Panc1 (cell line): ENCODE measurements around the gene ONECUT1. TPM values are rescaled to one million over a fixed set of nuclear protein-coding genes. Genes with fewer than 3 reads are reported as not detected.
A peak's percentile ranks its signal among the peaks of the same experiment; 100 is the strongest.

Experiments
- ATAC-seq: fragments of 200-7000 bp; cut with Tn5 transposase; 2 replicates; pipeline ENCODE4 v1.9.1; 2020; ENCODE audit warnings: mild to moderate bottlenecking, moderate library complexity
- BruUV-seq: library from RNA; stranded (reverse); fragments of 400-500 nt; replicated peaks from 2 replicates; lab custom pipeline; 2021; lab: Mats Ljungman, UMichigan
- CTCF ChIA-PET: fragments of 300-600 bp; sonication (Branson Sonifier 250); formaldehyde crosslinking; loops from one replicate; lab custom pipeline; 2022; ENCODE audit warnings: antibody characterized with exemption; lab: Charles Lee
- POLR2A ChIA-PET: fragments of 300-600 bp; sonication (Branson Sonifier 250); formaldehyde crosslinking; loops from one replicate; lab custom pipeline; 2022; ENCODE audit warnings: antibody characterized with exemption; lab: Charles Lee
- DNase-seq: peaks from one replicate; pipeline ENCODE4 v3.0.0-alpha.2; 2010; ENCODE audit warnings: low read depth, low spot score
- H3K27ac ChIP-seq: 2 replicates; pipeline ENCODE4 v1.5.1; 2011; ENCODE audit warnings: mild to moderate bottlenecking, low read length, inconsistent platforms
- H3K27me3 ChIP-seq: fragments of 200-500 bp; sonication (Bioruptor generic); 2 replicates; pipeline ENCODE4 v1.6.0; 2014; ENCODE audit warnings: low read length, inconsistent platforms; ENCODE audit not compliant: control insufficient read depth, insufficient read depth
- H3K36me3 ChIP-seq: fragments of 200-500 bp; sonication (Bioruptor generic); 2 replicates; pipeline ENCODE4 v1.5.1; 2014; ENCODE audit warnings: inconsistent platforms, mild to moderate bottlenecking, low read length, moderate library complexity; ENCODE audit not compliant: control insufficient read depth, insufficient read depth
- H3K4me1 ChIP-seq: 2 replicates; pipeline ENCODE4 v1.5.1; 2011; ENCODE audit warnings: inconsistent platforms, mild to moderate bottlenecking, low read length, moderate library complexity; ENCODE audit not compliant: control insufficient read depth, insufficient read depth
- H3K4me3 ChIP-seq, 2 experiments: 2 replicates each; pipeline ENCODE4 v1.5.1; 2011 to 2012; ENCODE audit warnings: low read depth in 2 of 2, low read length in 2 of 2, mild to moderate bottlenecking in 2 of 2, inconsistent platforms in 1 of 2, moderate library complexity in 1 of 2
- H3K9me3 ChIP-seq: fragments of 200-500 bp; sonication (Bioruptor generic); 2 replicates; pipeline ENCODE4 v1.5.1; 2014; ENCODE audit warnings: low read depth, mild to moderate bottlenecking, inconsistent platforms, low read length, moderate library complexity; ENCODE audit not compliant: control insufficient read depth, insufficient read depth
- POLR2AphosphoS5 ChIP-seq: IDR thresholded peaks from 2 replicates; pipeline ENCODE4 v1.6.1; 2012; ENCODE audit warnings: mild to moderate bottlenecking, low read depth, low read length, moderate library complexity
- SIN3A ChIP-seq: IDR thresholded peaks from 2 replicates; pipeline ENCODE4 v1.6.1; 2012; ENCODE audit warnings: low read depth, mild to moderate bottlenecking, low read length, moderate library complexity, borderline replicate concordance; ENCODE audit not compliant: insufficient read depth
- TCF7L2 ChIP-seq: IDR thresholded peaks from 2 replicates; pipeline ENCODE4 v1.6.1; 2011; ENCODE audit warnings: mild to moderate bottlenecking, low read depth, low read length, inconsistent platforms
- in situ Hi-C: cut with HindIII; loops from 2 replicates; pipeline ENCODE4 v1.10.0; 2016; ENCODE audit warnings: low sequenced_read_pairs, low pct_unique_long_range_greater_than_20kb
- intact Hi-C: fragments of 100-400 bp; cut with micrococcal nuclease; formaldehyde crosslinking; loops from one replicate; pipeline ENCODE4 v1.10.0; 2022; ENCODE audit not compliant: unreplicated experiment
- total RNA-seq: library from RNA; stranded (reverse); gene quantifications from one replicate; pipeline ENCODE4 v1.2.1, GENCODE V29; 2021; ENCODE audit not compliant: unreplicated experiment
- TF ChIP-seq, protein P1 (sequence below), 2 experiments: IDR thresholded peaks; 2 replicates each; pipeline ENCODE4 v1.6.1; 2011 to 2012; ENCODE audit warnings: low read depth in 2 of 2, control low read depth in 1 of 2, low read length in 1 of 2, mild to moderate bottlenecking in 1 of 2, moderate library complexity in 1 of 2; ENCODE audit not compliant: insufficient read depth in 1 of 2
- TF ChIP-seq, protein P2 (sequence below): fragments of 450-650 bp; IDR thresholded peaks from 2 replicates; pipeline ENCODE4 v1.5.1; 2017; ENCODE audit warnings: mild to moderate bottlenecking

ONECUT1 gene
- total RNA-seq, 1 experiment from 2014 or later = 0.18 TPM

DNA sequence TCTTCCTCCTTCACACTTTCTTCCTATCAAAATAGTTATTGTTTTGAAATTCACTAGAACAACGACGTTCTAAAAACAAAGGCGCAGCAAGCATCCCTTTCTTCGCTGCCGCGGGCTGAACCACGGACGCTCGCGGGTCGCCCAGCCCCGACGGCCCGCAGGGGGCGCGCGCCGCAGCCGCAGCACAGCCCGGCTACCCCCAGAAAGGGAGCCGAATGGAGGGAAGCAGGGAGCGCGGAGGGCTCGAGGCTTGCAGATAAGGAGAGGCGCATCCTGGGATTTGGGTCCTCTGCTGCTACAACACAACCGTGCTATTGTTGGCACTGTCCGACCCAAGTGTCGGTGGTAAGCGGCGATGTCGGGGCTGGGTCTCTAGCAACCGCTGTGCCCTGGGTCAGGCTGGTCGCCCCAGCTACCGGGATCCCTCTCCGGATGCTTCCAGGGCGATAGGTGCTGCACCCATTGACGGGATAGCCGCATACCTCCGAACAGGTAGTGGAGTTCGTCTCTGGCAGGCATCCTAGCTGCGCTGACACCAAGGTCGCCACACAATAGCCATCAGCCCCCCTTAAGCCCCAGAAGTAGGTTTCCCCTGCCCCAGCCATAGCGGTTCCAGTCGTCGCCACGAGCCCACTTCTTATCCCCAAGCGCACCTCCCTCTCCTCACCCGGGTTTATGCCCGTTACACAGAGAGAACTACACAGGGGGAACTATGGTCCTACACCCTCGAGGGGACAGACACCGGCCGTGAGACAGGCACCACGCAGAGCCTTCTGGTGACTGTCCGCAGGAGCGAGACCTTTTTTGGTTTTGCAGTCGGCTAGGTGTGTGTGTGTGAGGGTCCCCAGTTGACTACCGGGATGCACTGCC lies 6.0 kb downstream of the ONECUT1 start:
- no TSS peak for BruUV-seq
- peak overlapping the region in 1 of 2 experiments; percentile 22; a peak in 2 of 4 replicates for H3K4me3 ChIP-seq
- H3K27me3 ChIP-seq = peaks cover 63% of the 10 kb centered on the region
- CTCF ChIA-PET = no interaction called here
- intact Hi-C loops (loop anchor here (5.0 kb wide), 1 partner anchor 933 kb away; no protein-coding TSS in a partner anchor), in situ Hi-C loops (no loop called here)
- ATAC-seq (peak; percentile 67), DNase-seq (no peak)
- H3K4me1 ChIP-seq = peaks cover 32% of the 10 kb centered on the region
- TF ChIP-seq SIN3A (no peak), TCF7L2 (no peak)
- TF ChIP-seq, protein P1, sequence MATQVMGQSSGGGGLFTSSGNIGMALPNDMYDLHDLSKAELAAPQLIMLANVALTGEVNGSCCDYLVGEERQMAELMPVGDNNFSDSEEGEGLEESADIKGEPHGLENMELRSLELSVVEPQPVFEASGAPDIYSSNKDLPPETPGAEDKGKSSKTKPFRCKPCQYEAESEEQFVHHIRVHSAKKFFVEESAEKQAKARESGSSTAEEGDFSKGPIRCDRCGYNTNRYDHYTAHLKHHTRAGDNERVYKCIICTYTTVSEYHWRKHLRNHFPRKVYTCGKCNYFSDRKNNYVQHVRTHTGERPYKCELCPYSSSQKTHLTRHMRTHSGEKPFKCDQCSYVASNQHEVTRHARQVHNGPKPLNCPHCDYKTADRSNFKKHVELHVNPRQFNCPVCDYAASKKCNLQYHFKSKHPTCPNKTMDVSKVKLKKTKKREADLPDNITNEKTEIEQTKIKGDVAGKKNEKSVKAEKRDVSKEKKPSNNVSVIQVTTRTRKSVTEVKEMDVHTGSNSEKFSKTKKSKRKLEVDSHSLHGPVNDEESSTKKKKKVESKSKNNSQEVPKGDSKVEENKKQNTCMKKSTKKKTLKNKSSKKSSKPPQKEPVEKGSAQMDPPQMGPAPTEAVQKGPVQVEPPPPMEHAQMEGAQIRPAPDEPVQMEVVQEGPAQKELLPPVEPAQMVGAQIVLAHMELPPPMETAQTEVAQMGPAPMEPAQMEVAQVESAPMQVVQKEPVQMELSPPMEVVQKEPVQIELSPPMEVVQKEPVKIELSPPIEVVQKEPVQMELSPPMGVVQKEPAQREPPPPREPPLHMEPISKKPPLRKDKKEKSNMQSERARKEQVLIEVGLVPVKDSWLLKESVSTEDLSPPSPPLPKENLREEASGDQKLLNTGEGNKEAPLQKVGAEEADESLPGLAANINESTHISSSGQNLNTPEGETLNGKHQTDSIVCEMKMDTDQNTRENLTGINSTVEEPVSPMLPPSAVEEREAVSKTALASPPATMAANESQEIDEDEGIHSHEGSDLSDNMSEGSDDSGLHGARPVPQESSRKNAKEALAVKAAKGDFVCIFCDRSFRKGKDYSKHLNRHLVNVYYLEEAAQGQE (IDR thresholded peaks at IDR 0.05; ENCODE audit: insufficient read depth in 1 of 2, low read depth in 2 of 2, low read length in 1 of 2) = no peak
- TF ChIP-seq, protein P2, sequence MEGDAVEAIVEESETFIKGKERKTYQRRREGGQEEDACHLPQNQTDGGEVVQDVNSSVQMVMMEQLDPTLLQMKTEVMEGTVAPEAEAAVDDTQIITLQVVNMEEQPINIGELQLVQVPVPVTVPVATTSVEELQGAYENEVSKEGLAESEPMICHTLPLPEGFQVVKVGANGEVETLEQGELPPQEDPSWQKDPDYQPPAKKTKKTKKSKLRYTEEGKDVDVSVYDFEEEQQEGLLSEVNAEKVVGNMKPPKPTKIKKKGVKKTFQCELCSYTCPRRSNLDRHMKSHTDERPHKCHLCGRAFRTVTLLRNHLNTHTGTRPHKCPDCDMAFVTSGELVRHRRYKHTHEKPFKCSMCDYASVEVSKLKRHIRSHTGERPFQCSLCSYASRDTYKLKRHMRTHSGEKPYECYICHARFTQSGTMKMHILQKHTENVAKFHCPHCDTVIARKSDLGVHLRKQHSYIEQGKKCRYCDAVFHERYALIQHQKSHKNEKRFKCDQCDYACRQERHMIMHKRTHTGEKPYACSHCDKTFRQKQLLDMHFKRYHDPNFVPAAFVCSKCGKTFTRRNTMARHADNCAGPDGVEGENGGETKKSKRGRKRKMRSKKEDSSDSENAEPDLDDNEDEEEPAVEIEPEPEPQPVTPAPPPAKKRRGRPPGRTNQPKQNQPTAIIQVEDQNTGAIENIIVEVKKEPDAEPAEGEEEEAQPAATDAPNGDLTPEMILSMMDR = peak; percentile 93
- H3K36me3 ChIP-seq = no peaks in the 10 kb centered on the region
- POLR2A ChIA-PET = no interaction called here
- no peak overlapping the region for H3K27ac ChIP-seq
- H3K9me3 ChIP-seq = no peaks in the 10 kb centered on the region

DNA sequence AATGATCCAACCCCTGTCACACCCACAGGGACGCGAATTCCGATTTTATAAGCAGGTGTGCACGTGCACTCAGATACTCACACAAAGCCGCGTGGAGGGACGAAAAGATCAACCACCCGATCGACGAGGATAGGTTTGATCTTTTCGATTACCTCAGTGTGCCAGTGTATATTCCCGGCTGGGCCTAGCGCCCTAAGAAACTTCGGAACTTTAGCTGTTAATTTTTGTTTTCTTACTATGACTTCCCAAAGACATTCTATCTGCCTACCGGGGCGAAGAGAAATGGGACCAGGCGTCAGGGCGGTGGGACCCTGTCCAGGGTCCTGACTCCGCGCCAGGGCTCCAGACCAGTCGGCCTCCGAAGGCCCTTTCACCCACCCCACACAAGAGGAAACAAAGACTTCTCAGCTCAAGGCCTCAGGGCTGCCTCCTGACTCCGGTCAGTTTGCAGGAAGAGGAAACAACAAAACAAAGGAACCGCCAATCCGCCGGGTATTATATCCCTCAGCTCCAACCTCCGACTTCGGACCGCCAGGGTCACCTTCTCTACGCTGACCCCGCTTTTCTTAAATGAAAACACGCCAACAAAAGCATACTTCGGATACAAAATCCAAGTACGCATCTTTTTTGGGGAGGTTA lies 6.8 kb downstream of the ONECUT1 start:
- no peak overlapping the region for H3K27ac ChIP-seq
- peaks cover 27% of the 10 kb centered on the region for H3K4me1 ChIP-seq
- no peak overlapping the region for H3K4me3 ChIP-seq
- ATAC-seq = no peak
- no peaks in the 10 kb centered on the region for H3K36me3 ChIP-seq
- peaks cover 64% of the 10 kb centered on the region for H3K27me3 ChIP-seq
- no peaks in the 10 kb centered on the region for H3K9me3 ChIP-seq
- no peak for DNase-seq
- CTCF ChIA-PET = interaction anchor here (0.6 kb wide), 1 partner anchor 21 kb away, joined by 3 read pairs; no protein-coding TSS in a partner anchor
- in situ Hi-C loops = no loop called here
- intact Hi-C loops = loop anchor here (5.0 kb wide), 1 partner anchor 934 kb away; no protein-coding TSS in a partner anchor
- no TSS peak for BruUV-seq
- TF ChIP-seq, protein P1 (IDR thresholded peaks at IDR 0.05; ENCODE audit: insufficient read depth in 1 of 2, low read depth in 2 of 2, low read length in 1 of 2) = peak; percentile 85
- TF ChIP-seq SIN3A (no peak), TCF7L2 (no peak), POLR2AphosphoS5 (no peak)
- TF ChIP-seq, protein P2 = no peak
- POLR2A ChIA-PET = interaction anchor here (0.6 kb wide), 1 partner anchor 33 kb away, joined by 3 read pairs; no protein-coding TSS in a partner anchor
